Posterior vena cava (tissue), 2 donors: Measurements from ENCODE around the gene COQ8A. TPM values are rescaled to one million over a fixed set of nuclear protein-coding genes. Genes with fewer than 3 reads are reported as not detected.

Experiments used
- DNase-seq: peaks from one replicate; pipeline ENCODE4 v3.0.0-alpha.2; 2020; ENCODE audit warnings: low spot score
- intact Hi-C, 2 donors: fragments of 100-400 bp; cut with DNase I; formaldehyde crosslinking; loops; one replicate each; pipeline versions ENCODE4 v1.14.1 to v1.14.2; 2022 to 2023
- total RNA-seq, 2 donors: library from RNA; stranded (reverse); fragmentation: NEBNext Ultra II Directional; extraction: Animal tissue kit (Norgen Biotek cat#: 25700); gene quantifications; one replicate each; pipeline ENCODE4 v1.2.1, GENCODE V29; 2021
- donor health status: DM: yes; HTN: yes; CAD: no.
- donor health status: DM: yes; HTN: yes; CAD: no.

COQ8A gene
- total RNA-seq, 2 donors from 2014 or later, result 15.4 to 21.1 TPM

DNA sequence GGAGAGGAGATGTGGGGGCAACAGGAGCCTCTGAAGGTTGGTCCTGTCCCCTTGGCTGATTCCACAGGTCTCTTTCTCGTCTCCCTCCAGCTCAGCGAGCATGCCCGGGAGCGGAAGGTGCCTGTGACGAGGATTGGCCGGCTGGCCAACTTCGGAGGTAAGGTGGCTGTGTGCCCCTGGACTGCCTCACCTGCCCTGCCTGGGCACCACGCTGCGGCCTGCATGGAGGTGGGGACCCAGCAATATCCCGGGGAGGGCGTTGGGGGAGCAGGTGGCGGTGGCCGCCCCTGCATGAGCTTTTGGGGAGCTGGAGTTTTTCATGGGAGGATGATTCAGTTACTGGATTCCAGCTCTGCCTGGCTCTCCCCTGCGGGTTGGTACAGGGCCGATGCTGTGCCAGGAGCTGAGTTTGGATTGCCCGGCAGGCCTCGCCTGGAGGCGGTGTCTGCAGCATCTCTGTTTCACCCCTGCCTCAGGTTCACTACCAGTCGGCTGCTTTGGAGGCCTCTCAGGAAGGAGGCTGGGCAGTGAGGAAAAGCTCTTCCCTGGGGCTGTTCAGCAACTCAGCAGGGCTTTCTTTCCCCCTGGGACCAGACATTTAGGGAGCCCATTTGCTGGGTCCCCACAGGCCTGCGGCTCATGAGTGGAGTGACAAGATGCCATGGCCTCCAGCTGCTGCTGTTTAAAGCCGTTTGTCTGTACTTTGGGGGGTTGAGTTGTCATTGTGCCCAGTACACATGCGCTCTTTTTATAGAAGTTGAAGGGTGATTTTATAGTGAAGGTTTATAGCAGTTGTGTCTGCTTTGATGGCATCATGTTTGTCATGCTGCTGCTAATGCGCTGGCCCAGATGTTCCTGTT is 25.7 kb downstream of the COQ8A start:
- intact Hi-C loops, result no loop called here
- DNase-seq, result peak; percentile 13

DNA sequence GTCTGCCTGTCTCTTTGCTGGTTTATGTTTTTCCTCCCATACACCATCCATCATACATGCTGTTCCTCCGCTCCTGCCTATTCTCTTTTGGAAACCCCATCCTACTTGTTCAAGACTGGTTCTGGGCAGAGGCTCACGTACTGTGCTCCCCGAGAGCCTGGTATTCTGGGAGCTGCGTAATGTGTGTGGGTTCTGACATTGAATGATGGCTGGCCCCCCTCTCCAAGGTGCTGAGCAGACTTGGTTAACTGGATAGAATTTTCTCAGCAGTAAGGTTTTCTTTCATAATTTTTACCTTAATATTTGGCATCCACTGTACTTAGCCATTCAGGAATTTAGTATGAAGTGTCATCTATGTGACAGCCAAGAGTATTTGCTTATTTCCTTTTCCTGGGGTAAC is 26.6 kb downstream of the COQ8A start:
- peak; percentile 32 for DNase-seq
- intact Hi-C loops, result no loop called here

DNA sequence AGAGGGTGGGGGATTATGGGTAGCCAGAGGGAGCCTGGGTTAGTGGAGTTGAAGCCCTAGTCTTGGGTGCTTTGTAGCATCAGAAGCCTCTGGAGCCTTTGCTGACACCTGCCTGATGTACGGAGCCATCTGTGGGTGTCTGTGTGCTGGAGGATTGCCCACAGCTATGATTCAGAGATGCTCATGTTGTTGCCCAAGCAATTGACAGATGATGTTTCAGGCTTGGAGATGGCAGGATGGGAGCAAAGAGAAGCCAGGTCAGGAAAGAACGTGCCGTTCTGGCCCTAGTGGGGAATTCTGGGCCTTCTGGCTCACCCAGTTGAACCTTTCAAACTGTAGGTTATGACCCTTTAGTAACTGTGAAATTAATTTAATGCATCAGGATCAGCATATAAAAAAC is 27.6 kb downstream of the COQ8A start:
- no peak for DNase-seq
- intact Hi-C loops, result no loop called here

DNA sequence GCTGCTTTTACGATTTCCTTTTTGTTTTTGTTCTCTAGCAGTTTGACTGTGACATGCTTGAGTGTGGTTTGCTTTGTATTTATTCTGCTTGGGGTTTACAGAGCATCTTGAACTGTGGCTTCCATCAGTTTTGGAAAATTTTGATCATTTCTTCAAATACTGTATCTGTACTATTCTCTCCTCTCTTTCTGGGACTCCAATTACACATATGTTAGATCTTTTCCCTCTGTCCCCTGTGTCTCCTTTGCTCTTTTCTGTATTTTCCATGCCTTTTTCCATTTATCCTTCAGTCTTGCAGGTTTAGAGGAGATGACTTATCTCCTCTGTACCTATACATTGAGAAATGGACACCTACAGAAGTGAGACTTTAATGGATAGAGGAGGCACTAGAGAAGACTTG is 31.7 kb downstream of the COQ8A start:
- DNase-seq, result no peak
- intact Hi-C loops, result no loop called here

DNA sequence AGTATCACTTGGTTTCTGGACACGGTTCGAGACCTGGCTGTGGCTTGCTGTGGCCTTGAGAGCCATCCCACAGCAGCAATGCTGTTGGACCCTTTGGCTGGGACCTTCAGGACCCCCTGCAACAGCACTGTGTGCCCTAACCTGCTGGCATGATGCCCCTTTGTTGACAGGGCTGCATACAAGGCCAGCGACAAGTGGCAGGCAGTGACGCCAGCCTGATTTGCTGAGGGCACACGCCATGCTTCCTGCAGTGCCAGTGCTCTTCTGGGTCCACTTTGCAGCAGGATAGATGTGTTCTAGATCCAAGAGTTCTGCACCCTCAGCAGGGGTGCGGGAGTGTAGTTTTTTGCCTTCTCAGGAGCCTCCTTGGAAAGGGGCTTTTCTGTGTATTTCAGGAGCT is 32.8 kb downstream of the COQ8A start:
- DNase-seq, result no peak
- intact Hi-C loops, result no loop called here

DNA sequence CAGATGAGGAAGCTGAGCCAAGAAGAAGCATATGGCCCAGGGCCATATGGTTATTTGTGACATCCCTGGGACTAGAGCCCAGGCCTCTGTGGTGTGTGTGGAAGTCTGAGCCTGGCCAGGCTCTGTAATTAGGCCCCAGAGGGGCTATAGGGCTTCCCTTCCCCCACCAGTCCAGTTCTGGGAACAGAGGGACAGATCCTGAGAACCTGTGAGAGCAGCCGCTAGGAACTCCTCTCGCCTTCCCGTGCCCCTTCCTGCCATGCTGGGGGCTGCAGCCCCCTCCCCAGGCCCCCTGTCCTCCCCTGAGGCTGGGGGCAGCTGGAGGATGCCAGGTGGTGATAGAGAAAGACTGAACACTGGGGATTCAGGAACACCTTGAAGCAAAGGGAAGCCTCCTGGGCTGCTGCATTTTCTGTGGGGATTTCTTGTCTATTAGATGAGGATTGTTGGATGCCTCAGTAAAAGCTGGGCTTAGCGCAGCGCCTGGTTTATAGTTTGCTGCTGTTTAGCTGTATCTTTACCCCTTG is 33.3 kb downstream of the COQ8A start:
- DNase-seq, result no peak
- intact Hi-C loops, result no loop called here

DNA sequence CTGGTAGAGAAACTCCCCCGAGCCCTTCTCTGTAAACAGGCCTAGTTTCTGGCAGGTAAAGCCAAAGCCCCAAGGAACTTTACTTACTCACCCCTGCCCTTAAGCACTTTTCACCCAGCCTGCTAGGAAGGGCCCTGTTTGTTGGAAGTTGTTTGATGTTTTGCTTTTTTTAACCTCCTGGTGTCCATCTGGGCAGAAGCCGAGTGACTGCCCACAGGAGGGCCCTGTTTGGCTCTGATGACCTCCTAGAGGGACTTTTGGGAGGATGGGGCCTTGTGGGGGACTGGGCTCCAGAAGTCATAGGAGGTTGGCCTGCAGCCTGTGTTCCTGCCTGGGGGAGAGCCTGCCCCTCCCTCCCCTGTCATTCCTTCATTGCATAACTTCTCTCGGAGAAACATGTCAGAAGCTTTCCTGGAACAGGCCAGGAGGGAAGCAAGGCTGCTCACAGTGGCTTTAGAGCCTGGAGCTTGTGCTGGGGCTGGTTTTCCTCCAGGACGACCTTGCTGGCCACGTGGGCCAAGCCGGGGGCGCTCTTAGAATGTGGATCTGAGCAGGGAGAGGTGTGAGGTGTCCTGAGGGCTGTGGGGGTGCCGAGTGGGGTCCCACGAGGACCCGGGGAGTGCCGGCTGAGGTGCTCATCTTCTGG is 33.9 kb downstream of the COQ8A start:
- intact Hi-C loops, result loop anchor here in 1 of 2 donors (1.0 kb wide), 1 partner anchor 34 kb away; the partner anchor contains the start of gene COQ8A
- DNase-seq, result no peak

DNA sequence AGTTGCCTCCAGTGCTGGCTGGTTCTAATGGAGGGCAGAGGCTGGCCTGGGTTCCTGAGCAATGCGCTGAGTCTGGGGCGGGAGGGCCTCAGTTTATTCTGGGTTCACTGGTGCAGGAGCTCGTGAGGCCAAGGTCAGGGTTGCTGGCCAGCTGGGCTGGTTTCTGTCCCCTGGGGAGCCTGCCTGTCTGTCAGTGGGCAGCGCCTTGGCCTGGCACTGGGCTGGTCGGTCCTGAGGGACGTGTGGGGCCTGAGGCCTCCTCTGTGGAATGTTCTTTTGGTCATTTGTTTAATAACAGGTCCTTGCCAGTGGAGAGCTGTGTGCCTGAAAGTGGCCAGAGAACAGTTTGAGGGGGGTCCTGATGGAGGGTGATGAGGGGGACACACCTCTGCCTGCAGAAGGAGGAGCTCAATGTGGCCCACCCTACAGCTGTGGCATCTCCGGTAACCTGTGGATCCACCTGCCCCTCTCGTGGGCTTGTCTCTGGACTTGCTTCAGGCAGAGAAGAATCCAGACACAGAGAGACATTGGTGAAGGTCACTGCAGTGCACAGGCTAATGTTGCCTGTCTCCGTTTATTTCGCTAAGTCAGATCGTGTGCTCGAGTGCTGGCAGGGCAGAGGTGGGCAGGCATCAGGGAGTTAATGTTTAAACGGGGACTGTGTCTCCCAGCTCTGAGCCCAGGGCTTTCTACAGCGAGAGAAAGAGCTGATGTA is 34.6 kb downstream of the COQ8A start:
- no peak for DNase-seq
- intact Hi-C loops, result loop anchor here in 1 of 2 donors (1.0 kb wide), 1 partner anchor 34 kb away; the partner anchor contains the start of gene COQ8A

DNA sequence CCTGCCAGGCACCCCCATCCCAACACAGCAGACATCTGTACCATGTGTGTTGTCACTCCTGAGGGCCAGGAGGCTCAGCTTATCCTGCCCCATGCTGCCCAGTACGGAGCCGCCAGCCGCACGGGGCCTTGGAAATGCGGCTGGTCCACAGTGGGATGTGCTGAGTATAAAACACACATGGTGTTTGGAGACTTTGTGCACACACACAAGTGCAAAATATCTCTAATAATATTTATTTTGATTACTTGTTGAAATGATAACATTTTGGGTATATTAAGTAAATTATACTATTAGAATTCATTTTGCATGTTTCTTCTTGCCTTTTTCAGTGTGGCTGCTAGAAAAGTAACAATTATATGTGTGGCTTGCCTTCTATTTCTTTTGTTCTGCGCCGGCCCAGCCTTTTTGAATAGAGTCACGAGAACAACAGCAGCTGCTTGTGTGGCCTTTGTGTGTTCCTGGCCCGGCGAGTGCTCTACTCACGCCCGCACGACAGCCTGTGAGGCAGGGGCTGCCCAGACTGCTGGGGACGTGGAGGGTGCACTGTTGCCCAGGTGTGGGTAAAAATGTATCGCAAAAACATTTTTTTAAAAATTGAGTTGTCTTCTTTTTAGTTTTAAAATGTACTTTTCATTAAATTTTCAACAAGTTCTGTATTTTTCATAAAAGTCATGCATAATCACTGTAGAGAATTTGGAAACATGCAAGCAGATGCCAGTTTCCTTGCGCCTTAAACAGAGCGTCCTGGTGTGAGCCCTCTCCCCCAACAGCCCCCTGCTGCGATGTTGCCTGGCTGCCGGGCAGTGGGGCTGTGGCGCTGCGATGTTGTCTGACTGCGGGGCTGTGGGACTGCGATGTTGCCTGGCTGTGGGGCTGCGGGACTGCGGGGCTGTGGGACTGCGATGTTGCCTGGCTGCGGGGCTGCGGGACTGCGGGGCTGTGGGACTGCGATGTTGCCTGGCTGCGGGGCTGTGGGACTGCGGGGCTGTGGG is 35.5 kb downstream of the COQ8A start:
- DNase-seq, result no peak
- intact Hi-C loops, result no loop called here

DNA sequence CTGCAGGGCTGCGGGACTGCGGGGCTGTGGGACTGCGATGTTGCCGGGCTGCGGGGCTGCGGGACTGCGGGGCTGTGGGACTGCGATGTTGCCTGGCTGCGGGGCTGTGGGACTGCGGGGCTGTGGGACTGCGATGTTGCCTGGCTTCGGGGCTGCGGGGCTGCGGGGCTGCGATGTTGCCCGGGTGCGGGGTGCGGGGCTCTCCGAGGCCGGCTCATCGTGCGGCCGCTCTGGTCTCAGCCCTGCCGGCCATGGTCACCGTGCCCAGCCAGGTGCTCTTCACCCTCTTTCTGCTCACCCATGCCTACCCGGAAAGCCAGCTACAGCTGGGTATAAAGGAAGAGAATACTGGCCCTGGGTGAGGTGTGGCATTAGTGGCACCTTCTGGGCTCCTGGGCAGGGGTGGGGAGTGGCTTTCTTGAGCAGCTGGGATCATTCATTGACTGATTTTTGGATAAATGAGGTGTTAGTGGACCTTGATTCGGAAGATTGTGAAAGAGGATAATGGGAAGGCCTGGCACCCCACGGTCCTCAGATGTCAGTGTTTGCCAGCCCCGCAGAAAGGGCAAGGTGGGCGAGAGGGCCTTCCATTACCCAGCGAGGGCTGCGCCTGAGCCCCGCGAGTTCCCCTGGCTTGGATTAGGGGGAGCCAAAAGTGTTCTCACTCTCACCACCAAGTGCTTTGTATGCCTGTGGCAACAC is 36.3 kb downstream of the COQ8A start:
- intact Hi-C loops, result no loop called here
- DNase-seq, result no peak

DNA sequence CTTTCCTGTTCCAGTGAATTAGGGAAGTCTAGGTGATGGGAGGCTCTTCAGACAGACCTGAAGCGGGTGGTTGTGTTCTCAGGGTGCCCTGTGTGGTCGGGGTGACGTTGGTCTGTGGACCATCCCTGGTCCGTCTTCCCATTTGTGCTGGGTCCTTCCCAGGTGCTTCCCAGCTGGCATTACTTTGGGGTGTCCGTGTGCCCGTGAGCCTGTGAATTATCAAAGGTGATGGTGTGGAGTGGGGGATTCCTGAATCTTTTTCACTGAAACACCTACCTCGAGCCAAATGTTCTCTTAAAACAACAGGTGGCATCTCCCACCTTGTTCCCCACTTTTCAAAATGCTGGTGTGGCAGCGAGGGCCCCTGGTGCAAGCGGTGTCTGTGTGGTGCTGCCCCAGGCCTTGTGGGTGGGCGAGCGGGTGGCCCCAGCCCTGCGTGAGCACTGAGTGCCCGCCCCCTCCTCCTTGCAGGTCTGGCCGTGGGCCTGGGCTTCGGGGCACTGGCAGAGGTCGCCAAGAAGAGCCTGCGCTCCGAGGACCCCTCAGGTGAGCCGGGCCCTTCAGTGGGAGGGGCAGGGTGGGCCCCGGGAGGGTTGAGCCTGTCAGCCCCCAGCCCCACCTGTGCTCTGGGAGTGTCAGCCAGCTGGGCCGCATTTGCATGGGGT is 37.0 kb downstream of the COQ8A start:
- intact Hi-C loops, result no loop called here
- DNase-seq, result no peak

DNA sequence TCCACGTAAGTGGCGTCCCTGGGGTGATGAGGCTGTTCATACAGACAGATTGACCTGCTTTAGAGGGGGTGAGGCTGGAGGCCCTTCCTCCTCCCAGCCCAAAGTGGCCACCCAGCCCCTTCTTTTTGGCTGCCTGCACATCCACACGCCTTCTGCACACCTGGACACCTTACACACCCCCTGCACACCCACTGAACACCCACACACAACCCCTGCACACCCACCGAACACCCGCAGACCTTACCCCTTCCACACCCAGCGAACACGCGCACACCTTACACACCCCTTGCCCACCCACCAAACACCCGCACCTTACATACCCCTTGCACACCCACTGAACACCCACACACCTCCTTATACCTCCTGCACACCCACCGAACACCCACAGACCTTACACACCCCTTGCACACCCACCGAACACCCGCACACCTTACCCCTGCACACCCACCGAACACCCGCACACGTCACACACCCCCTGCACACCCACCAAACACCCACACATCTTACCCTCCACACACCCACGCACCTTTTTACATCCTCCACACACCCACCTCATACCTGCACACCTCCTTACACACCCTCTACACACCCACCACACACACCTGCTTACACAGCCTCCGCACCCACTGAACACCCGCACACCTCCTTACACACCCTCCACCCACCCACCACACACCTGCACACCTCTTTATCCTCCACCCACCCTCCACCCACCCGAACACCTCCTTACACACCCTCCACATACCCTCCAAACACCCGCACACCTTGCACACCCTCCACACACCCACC is 37.7 kb downstream of the COQ8A start:
- DNase-seq, result no peak
- intact Hi-C loops, result no loop called here

DNA sequence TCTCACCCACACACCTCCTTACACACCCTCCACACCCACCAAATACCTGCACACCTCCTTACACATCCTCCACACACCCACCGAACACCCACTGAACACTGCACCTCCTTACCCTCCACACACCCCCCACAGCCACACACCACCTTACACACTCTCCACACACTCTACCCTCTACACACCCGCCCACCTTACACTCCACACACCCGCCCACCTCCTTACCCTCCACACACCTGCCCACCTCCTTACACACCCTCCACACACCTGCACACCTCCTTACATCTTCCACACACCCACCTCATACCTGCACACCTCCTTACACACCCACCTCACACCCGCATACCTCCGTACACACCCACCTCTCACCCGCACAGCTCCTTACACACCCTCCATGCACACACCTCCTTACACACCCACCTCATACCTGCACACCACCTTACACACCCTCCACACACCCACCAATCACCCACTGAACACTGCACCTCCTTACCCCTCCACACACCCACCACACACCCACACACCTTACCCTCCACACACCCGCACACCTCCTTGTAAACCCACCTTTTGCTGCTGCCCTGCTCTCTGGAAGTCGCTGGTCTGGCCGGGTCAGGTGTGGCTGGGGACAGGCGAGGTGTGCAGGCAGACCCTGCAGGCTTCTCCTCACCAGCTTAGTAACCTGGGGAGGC is 38.5 kb downstream of the COQ8A start:
- DNase-seq, result no peak
- intact Hi-C loops, result no loop called here

DNA sequence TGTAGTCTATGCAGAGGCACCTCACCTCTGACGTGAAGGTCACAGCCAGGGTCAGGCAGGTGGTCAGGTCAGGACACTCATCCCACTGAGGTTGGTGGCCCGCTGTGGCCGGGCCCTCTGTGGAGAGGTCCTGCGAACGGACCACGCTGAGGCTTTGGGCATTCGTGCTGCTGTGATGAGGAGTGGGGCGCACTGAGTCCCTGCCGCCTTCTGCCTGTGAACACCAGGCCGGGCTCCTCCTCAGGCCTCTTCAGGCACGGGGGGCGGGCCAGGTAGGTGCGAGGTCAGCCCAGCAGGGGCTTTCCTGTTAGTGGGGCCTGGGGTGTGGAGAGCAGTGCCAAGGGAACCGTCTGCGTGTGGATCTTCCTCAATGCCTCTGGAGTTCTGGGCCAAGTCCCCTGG is 39.0 kb downstream of the COQ8A start:
- DNase-seq, result no peak
- intact Hi-C loops, result no loop called here

DNA sequence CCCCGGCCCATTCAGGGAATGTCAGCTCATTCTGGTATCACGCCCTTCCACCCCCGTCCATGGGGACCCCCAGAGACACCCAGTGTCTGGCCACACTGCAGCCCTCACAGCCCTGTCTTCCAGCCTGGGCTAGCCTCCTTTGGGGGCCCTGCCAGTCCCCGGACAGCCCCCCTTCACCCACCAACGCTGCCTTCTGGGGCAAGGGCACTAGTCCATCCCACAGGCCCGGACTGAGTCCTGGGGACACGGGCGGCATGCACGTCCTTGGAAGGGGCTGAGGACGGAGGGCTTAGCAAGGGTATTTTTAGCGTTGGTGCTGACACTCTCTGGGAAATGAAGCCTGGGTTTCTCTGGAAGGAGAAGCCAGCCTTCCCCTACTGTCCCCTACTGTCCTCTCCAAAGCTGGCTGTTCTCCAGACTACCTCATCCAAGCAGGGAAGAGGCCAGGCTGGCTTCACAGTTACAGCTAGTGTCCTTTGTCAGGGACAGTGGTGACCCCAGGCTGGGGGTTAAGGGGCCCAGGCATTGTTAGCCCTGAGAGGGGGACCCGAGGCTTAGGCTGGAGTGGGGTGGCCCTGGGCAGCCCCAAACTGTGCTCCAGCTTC is 39.5 kb downstream of the COQ8A start:
- no peak for DNase-seq
- intact Hi-C loops, result no loop called here

DNA sequence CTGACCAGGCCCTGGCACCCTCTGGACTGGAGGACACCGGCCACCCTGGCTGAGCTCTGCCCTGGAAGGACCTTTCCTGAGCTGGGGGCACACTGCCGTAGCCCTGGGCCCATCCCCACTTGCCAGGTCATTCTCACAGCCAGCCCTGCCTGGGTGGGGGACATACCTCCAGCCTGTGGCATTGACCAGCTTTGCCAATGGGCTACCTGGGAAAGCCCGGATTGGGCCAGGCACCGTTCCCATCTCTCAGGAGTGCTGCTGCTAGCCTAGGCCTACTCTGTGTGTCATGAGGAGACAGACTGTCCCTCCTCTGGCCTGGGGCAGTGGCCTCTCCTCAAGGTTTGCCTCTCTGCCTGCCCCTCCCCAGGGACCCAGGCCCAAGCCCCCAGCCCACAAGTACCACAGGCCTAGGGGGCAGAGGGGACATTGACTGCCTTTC is 40.0 kb downstream of the COQ8A start:
- intact Hi-C loops, result no loop called here
- no peak for DNase-seq
